Mesenchymal stem cell (in vitro differentiated cells and primary cell): ENCODE results near the gene ADGRV1.

Experiments used
- DNase-seq: peaks from one replicate; pipeline ENCODE4 v3.0.0-alpha.2; 2013
- H2AFZ ChIP-seq: one replicate; pipeline ENCODE4 v1.6.1; 2013; ENCODE audit warnings: low read depth, mild to moderate bottlenecking, control low read depth, inconsistent platforms, low read length, moderate library complexity
- H2AK5ac ChIP-seq: 2 replicates; pipeline ENCODE4 v1.6.1; 2013; ENCODE audit warnings: low read length, moderate library complexity, mild to moderate bottlenecking, inconsistent platforms; ENCODE audit not compliant: severe bottlenecking
- H2BK120ac ChIP-seq: one replicate; pipeline ENCODE4 v1.6.1; 2013; ENCODE audit warnings: low read depth, mild to moderate bottlenecking, inconsistent platforms, low read length, moderate library complexity
- H2BK12ac ChIP-seq, 2 experiments: one replicate each; pipeline ENCODE4 v1.6.1; 2013; ENCODE audit warnings: inconsistent platforms in 2 of 2, low read length in 2 of 2, mild to moderate bottlenecking in 2 of 2, moderate library complexity in 2 of 2, control low read depth in 1 of 2
- H2BK15ac ChIP-seq: one replicate; pipeline ENCODE4 v1.6.1; 2013; ENCODE audit warnings: mild to moderate bottlenecking, low read depth, inconsistent platforms; ENCODE audit not compliant: poor library complexity, severe bottlenecking
- H2BK5ac ChIP-seq: 2 replicates; pipeline ENCODE4 v1.6.1; 2013; ENCODE audit warnings: low read depth, mild to moderate bottlenecking, low read length, control low read depth, inconsistent platforms; ENCODE audit not compliant: poor library complexity, severe bottlenecking
- H3K14ac ChIP-seq, 2 experiments: one replicate each; pipeline ENCODE4 v1.6.1; 2013; ENCODE audit warnings: inconsistent platforms in 2 of 2, low read length in 2 of 2, control low read depth in 1 of 2, mild to moderate bottlenecking in 1 of 2, moderate library complexity in 1 of 2
- H3K18ac ChIP-seq, 2 experiments: one replicate each; pipeline ENCODE4 v1.6.1; 2013; ENCODE audit warnings: inconsistent platforms in 2 of 2, low read length in 2 of 2, control low read depth in 1 of 2, low read depth in 1 of 2, mild to moderate bottlenecking in 1 of 2
- H3K23ac ChIP-seq, 2 experiments: one replicate each; pipeline ENCODE4 v1.6.1; 2013; ENCODE audit warnings: inconsistent platforms in 2 of 2, low read length in 2 of 2, mild to moderate bottlenecking in 2 of 2, moderate library complexity in 2 of 2, control low read depth in 1 of 2
- H3K27ac ChIP-seq: 2 replicates; pipeline ENCODE4 v1.5.1; 2013; ENCODE audit warnings: mild to moderate bottlenecking, moderate library complexity, low read length, control low read depth, inconsistent platforms; ENCODE audit not compliant: poor library complexity, severe bottlenecking
- H3K27me3 ChIP-seq, 2 experiments: 2 replicates each; pipeline versions ENCODE4 v1.6.1 to v1.7.0; 2013; ENCODE audit warnings: low read length in 2 of 2, mild to moderate bottlenecking in 2 of 2, moderate library complexity in 2 of 2, control low read depth in 1 of 2, inconsistent platforms in 1 of 2; ENCODE audit not compliant: control insufficient read depth in 1 of 2, insufficient read depth in 1 of 2
- H3K36me3 ChIP-seq, 2 experiments: 2 replicates each; pipeline versions ENCODE4 v1.6.1 to v1.7.0; 2013; ENCODE audit warnings: low read length in 2 of 2, control low read depth in 1 of 2, inconsistent platforms in 1 of 2, low read depth in 1 of 2, mild to moderate bottlenecking in 1 of 2; ENCODE audit not compliant: insufficient read depth in 2 of 2, control insufficient read depth in 1 of 2
- H3K4ac ChIP-seq, 2 experiments: one replicate each; pipeline ENCODE4 v1.6.1; 2013; ENCODE audit warnings: inconsistent platforms in 2 of 2, low read length in 2 of 2, mild to moderate bottlenecking in 2 of 2, moderate library complexity in 2 of 2, control low read depth in 1 of 2, low read depth in 1 of 2
- H3K4me1 ChIP-seq: 2 replicates; pipeline ENCODE4 v1.6.1; 2013; ENCODE audit warnings: low read depth, low read length, control low read depth; ENCODE audit not compliant: control insufficient read depth, insufficient read depth
- H3K4me2 ChIP-seq: 2 replicates; pipeline ENCODE4 v1.6.1; 2013; ENCODE audit warnings: low read length, mild to moderate bottlenecking, inconsistent platforms; ENCODE audit not compliant: poor library complexity, severe bottlenecking
- H3K4me3 ChIP-seq, 2 experiments: 2 replicates each; pipeline versions ENCODE4 v1.5.1 to v1.7.0; 2013; ENCODE audit warnings: low read length in 2 of 2, mild to moderate bottlenecking in 2 of 2, control low read depth in 1 of 2, low read depth in 1 of 2; ENCODE audit not compliant: insufficient read depth in 1 of 2
- H3K79me1 ChIP-seq: replicated peaks from 2 replicates; pipeline ENCODE4 v1.6.1; 2013; ENCODE audit warnings: mild to moderate bottlenecking, control low read depth, low read length, inconsistent platforms; ENCODE audit not compliant: poor library complexity, severe bottlenecking
- H3K9ac ChIP-seq: 2 replicates; pipeline ENCODE4 v1.7.0; 2013; ENCODE audit warnings: mild to moderate bottlenecking, low read length, moderate library complexity
- H3K9me3 ChIP-seq: 2 replicates; pipeline ENCODE4 v1.7.0; 2013; ENCODE audit warnings: mild to moderate bottlenecking, low read length; ENCODE audit not compliant: control insufficient read depth
- H4K8ac ChIP-seq: one replicate; pipeline ENCODE4 v1.6.1; 2013; ENCODE audit warnings: inconsistent platforms, mild to moderate bottlenecking, low read length, moderate library complexity
- H4K91ac ChIP-seq: one replicate; pipeline ENCODE4 v1.6.1; 2013; ENCODE audit warnings: mild to moderate bottlenecking, low read length, inconsistent platforms
- WGBS: methylation state at CpG from one replicate; pipeline ENCODE4 v1.1.7; 2013; ENCODE audit warnings: mixed read lengths; 5-methylcytosine and 5-hydroxymethylcytosine counted together

The ADGRV1 gene

GRCh38 chr5:90902651-90903386, 344.2 kb downstream of the ADGRV1 start:
- Histone ChIP-seq H3K14ac (no peak overlapping the region), H2BK120ac (no peak overlapping the region), H3K23ac (no peak overlapping the region), H2BK5ac (no peak overlapping the region), H3K4me2 (no peak overlapping the region), H3K4ac (no peak overlapping the region), H2BK15ac (no peak overlapping the region), H3K27ac (no peak overlapping the region), H4K8ac (no peak overlapping the region), H2BK12ac (no peak overlapping the region), H3K18ac (no peak overlapping the region), H3K36me3 (no peaks in the 10 kb centered on the region), H3K4me3 (no peak overlapping the region), H2AFZ (no peak overlapping the region), H3K27me3 (no peaks in the 10 kb centered on the region), H3K79me1 (no peaks in the 10 kb centered on the region), H3K9me3 (no peaks in the 10 kb centered on the region), H4K91ac (no peak overlapping the region), H3K4me1 (no peaks in the 10 kb centered on the region), H2AK5ac (no peak overlapping the region), H3K9ac (no peak overlapping the region)
- 89% methylated on average over 4 of the region's 6 CpGs for WGBS
- DNase-seq, result no peak

GRCh38 chr5:90909101-90909503, 350.5 kb downstream of the ADGRV1 start:
- DNase-seq, result peak; percentile 31
- no peak overlapping the region for H4K91ac ChIP-seq
- no peak overlapping the region for H2AFZ ChIP-seq
- no peaks in the 10 kb centered on the region for H3K9me3 ChIP-seq
- H2BK15ac ChIP-seq, result no peak overlapping the region
- H3K4me1 ChIP-seq, result no peaks in the 10 kb centered on the region
- no peak overlapping the region for H3K4me2 ChIP-seq
- H2BK5ac ChIP-seq, result no peak overlapping the region
- H4K8ac ChIP-seq, result no peak overlapping the region
- no peak overlapping the region for H2AK5ac ChIP-seq
- no peak overlapping the region for H3K9ac ChIP-seq
- H3K18ac ChIP-seq, result peak overlapping the region in 1 of 2 experiments; percentile 54
- H2BK12ac ChIP-seq, result no peak overlapping the region
- no peak overlapping the region for H3K14ac ChIP-seq
- no peaks in the 10 kb centered on the region for H3K79me1 ChIP-seq
- no peak overlapping the region for H3K4ac ChIP-seq
- no peak overlapping the region for H2BK120ac ChIP-seq
- no peak overlapping the region for H3K27ac ChIP-seq
- H3K36me3 ChIP-seq, result no peaks in the 10 kb centered on the region
- whole genome bisulfite sequencing, result 51% methylated on average over 3 of the region's 3 CpGs
- H3K27me3 ChIP-seq, result no peaks in the 10 kb centered on the region
- no peak overlapping the region for H3K4me3 ChIP-seq
- no peak overlapping the region for H3K23ac ChIP-seq

DNA sequence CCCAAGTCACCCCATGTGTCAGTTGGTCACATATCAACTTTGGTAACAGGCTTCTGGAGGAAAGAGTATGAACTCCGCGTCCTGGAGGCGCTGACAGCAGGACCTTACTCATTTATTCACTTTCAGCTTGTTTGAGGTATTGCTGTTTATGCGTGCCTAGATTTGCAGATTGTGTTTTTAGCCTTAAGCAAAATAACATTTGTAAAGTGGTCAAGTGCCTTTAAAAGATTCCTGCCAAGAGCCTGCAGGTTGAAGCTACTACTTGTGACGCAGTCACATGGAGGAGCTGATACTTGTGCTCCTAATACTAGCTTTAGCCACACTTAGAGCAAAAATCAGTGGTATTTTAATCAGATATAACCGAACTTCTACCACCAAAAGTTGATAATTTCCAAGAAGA, 351.3 kb downstream of the ADGRV1 start:
- H3K4ac ChIP-seq, result no peak overlapping the region
- no peaks in the 10 kb centered on the region for H3K4me1 ChIP-seq
- no peak overlapping the region for H3K4me3 ChIP-seq
- H2AK5ac ChIP-seq, result no peak overlapping the region
- no peak overlapping the region for H2BK5ac ChIP-seq
- no peaks in the 10 kb centered on the region for H3K9me3 ChIP-seq
- no peak overlapping the region for H3K23ac ChIP-seq
- no peak overlapping the region for H4K8ac ChIP-seq
- no peaks in the 10 kb centered on the region for H3K27me3 ChIP-seq
- H3K36me3 ChIP-seq, result no peaks in the 10 kb centered on the region
- no peak overlapping the region for H3K27ac ChIP-seq
- no peaks in the 10 kb centered on the region for H3K79me1 ChIP-seq
- H3K9ac ChIP-seq, result no peak overlapping the region
- no peak overlapping the region for H4K91ac ChIP-seq
- 69% methylated on average over 5 of the region's 6 CpGs for WGBS
- no peak overlapping the region for H2AFZ ChIP-seq
- H3K4me2 ChIP-seq, result no peak overlapping the region
- H3K14ac ChIP-seq, result no peak overlapping the region
- no peak overlapping the region for H2BK120ac ChIP-seq
- H3K18ac ChIP-seq, result no peak overlapping the region
- H2BK15ac ChIP-seq, result no peak overlapping the region
- no peak overlapping the region for H2BK12ac ChIP-seq
- DNase-seq, result peak; percentile 13

- no peak overlapping the region for H2BK12ac ChIP-seq
- no peak overlapping the region for H3K9ac ChIP-seq
- no peak overlapping the region for H4K8ac ChIP-seq
- no peaks in the 10 kb centered on the region for H3K9me3 ChIP-seq
- no peak overlapping the region for H4K91ac ChIP-seq
- peak; percentile 51 for DNase-seq
- H3K4me3 ChIP-seq, result no peak overlapping the region
- no peak overlapping the region for H3K27ac ChIP-seq
- H2AFZ ChIP-seq, result no peak overlapping the region
- no peak overlapping the region for H2BK15ac ChIP-seq
- no peak overlapping the region for H3K4ac ChIP-seq
- no peak overlapping the region for H3K4me2 ChIP-seq
- no peak overlapping the region for H3K18ac ChIP-seq
- H2AK5ac ChIP-seq, result no peak overlapping the region
- no peak overlapping the region for H3K23ac ChIP-seq
- H2BK5ac ChIP-seq, result no peak overlapping the region
- no peaks in the 10 kb centered on the region for H3K36me3 ChIP-seq
- no peaks in the 10 kb centered on the region for H3K4me1 ChIP-seq
- H3K79me1 ChIP-seq, result no peaks in the 10 kb centered on the region
- 0% methylated on average over 1 of the region's 1 CpG for WGBS
- no peaks in the 10 kb centered on the region for H3K27me3 ChIP-seq
- H2BK120ac ChIP-seq, result no peak overlapping the region
- H3K14ac ChIP-seq, result no peak overlapping the region
These were observed 352.6 kb downstream of the ADGRV1 start for GRCh38 chr5:90911169-90911568.
